GM23338 (cell line): ENCODE measurements around the gene MYT1.

Source experiments
- ZNF114 ChIP-seq: fragments of 250-450 bp; sonication (Bioruptor Pico); IDR thresholded peaks from 2 replicates; pipeline ENCODE4 v1.5.0; 2020; ENCODE audit warnings: mild to moderate bottlenecking, moderate library complexity
- TF ChIP-seq, protein P1 (sequence below), 2 experiments: fragments of 200-600 bp in 1 of 2; sonication (generic) in 1 of 2; conservative IDR thresholded peaks; 2 replicates each; pipeline versions ENCODE4 v1.5.1 to v1.6.1; 2016 to 2017; ENCODE audit warnings: antibody characterized with exemption in 2 of 2, low read depth in 2 of 2, mild to moderate bottlenecking in 2 of 2, moderate library complexity in 1 of 2

DNA sequence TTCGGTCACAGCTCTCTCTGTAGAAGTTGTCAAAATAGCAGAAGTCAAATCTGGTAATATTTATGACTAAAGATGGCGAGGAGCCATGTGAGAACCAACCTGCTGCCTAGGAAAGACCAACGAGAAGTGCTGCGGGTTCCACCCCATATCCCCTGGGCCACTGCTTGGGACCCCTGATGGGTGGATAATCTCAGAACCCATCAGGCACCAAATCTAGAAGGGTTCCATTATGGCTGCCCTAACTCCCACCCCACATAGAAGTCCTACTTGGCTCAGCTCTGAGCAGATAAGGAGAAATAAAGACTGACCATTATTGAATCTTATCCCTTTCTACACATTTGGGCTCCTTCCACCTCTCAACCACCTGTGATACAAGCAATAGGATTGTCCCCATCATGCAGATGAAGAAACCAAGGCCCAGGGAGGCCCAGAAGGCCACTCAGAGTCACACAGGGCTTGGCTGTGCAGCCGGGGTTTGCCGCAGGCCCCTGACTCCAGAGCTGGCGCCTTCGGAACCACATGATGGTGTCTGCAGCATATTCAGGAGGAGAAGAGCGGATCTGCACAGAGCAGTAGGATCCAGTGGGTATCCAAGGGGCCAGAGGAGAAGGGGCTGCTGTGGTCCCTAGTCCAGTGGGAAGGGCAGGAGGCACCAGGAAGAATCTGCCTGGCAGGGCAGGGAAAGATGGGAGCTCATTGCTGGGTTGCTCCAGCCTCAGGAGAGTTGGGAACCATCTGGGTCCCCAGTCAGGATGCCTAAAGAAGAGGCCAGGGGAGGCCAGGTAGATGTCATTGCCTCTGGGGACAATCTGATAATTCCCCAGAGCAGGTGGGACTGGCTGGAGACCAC is 81.7 kb downstream of the MYT1 start:
- TF ChIP-seq, protein P1, sequence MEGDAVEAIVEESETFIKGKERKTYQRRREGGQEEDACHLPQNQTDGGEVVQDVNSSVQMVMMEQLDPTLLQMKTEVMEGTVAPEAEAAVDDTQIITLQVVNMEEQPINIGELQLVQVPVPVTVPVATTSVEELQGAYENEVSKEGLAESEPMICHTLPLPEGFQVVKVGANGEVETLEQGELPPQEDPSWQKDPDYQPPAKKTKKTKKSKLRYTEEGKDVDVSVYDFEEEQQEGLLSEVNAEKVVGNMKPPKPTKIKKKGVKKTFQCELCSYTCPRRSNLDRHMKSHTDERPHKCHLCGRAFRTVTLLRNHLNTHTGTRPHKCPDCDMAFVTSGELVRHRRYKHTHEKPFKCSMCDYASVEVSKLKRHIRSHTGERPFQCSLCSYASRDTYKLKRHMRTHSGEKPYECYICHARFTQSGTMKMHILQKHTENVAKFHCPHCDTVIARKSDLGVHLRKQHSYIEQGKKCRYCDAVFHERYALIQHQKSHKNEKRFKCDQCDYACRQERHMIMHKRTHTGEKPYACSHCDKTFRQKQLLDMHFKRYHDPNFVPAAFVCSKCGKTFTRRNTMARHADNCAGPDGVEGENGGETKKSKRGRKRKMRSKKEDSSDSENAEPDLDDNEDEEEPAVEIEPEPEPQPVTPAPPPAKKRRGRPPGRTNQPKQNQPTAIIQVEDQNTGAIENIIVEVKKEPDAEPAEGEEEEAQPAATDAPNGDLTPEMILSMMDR (conservative IDR thresholded peaks at IDR 0.05; ENCODE audit: low read depth in 2 of 2) = no peak
- no peak for TF ChIP-seq ZNF114 (CRISPR knock-in tag)
